Measurements from ENCODE around the gene TAF13. TPM values are rescaled to one million over a fixed set of nuclear protein-coding genes. Genes with fewer than 3 reads are reported as not detected.

TAF13 gene
- total and polyA plus RNA-seq, 2 of the 4 experiments (the other 2 are of a cell fraction) = 13.1 to 42.5 TPM

DNA sequence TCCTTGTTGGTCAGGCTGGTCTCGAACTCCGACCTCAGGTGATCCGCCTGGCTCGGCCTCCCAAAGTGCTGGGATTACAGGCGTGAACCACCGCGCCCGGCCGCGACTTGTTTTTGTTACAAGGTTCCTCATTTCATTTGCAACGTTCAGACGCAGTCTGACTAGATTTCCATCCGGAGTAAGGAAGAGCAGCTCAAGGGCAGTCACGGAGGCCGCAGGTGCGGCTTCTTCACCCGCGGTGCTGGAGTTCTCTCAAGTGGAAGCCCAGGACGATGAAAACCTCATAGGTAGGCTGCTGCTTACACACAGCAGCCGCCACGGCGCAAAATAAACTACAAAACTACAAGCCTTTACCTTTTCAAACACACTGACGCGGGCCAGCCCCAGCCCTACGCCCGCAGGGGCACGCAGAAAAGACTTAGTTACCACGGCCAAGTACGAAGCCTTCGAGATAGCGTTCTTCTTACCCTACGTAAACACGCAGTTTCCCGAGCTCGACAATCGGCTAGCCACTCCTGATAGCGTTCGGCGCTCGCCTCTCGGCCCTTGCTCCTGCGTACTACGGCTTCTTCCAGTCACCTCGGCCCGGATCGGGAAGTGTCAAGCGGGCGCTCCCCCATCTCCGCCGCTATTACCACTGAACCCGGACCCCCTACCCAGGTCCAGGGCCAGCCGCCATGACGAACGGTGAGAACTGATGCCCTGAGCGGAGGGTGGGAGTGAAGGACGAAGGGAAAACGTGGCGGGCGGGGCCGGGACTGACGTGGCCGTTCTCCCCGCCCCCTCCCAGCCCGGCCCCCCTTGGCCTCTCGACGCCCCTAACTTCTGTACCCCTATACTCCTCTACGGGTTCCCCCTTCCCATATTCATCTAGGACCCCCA, 14.6 kb upstream of the TAF13 start, which contains the start of gene TMEM167B:
TSS of gene TMEM167B (plus strand) at position 569 of the 882 bp plus-strand sequence. CDS start at position 678, 109 bp downstream.
- H3K27me3 ChIP-seq (ENCODE audit: control insufficient read depth, insufficient read depth, low read length) = no peaks in the 10 kb centered on the region
- H3K36me3 ChIP-seq (ENCODE audit: control insufficient read depth, insufficient read depth, low read length) = peaks cover 3% of the 10 kb centered on the region; the same call in 1 of the 2 replicates
- H2BK5ac ChIP-seq (ENCODE audit: low read depth, low read length, poor library complexity, severe bottlenecking) = peak within 1 kb of the TSS; percentile 96
- H3K4me1 ChIP-seq (ENCODE audit: control insufficient read depth, insufficient read depth, low read length) = peaks cover 8% of the 10 kb centered on the region; the same call in 1 of the 2 replicates
- H4K91ac ChIP-seq (ENCODE audit: insufficient read depth, low read depth, low read length) = peak within 1 kb of the TSS; percentile 93
- peak within 1 kb of the TSS; percentile 90 for H2AK5ac ChIP-seq (ENCODE audit: low read depth, low read length)
- POLR2A ChIA-PET (ENCODE audit: unreplicated experiment) = interaction anchor here (1.2 kb wide), 1 partner anchor 14 kb away, joined by 3 read pairs; the partner anchor contains the start of gene TAF13
- TF ChIP-seq MXI1 (IDR thresholded peaks at IDR 0.05; ENCODE audit: borderline replicate concordance, low read depth, low read length) (0 out of 2 replicates have a peak, but pooled peaks have one; percentile 13), POLR2A (IDR thresholded peaks at IDR 0.05; ENCODE audit: low read depth, low read length) (peak; percentile 89), MAZ (IDR thresholded peaks at IDR 0.05; ENCODE audit: borderline replicate concordance, low read depth, low read length) (peak; percentile 45; the same call in 1 of the 2 replicates), CHD1 (IDR thresholded peaks at IDR 0.05; ENCODE audit: low read depth, low read length) (no peak), BHLHE40 (IDR thresholded peaks at IDR 0.05; ENCODE audit: low read depth, low read length) (peak; percentile 45; the same call in 1 of the 2 replicates)
- TF ChIP-seq, protein P1, sequence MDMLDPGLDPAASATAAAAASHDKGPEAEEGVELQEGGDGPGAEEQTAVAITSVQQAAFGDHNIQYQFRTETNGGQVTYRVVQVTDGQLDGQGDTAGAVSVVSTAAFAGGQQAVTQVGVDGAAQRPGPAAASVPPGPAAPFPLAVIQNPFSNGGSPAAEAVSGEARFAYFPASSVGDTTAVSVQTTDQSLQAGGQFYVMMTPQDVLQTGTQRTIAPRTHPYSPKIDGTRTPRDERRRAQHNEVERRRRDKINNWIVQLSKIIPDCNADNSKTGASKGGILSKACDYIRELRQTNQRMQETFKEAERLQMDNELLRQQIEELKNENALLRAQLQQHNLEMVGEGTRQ (IDR thresholded peaks at IDR 0.05; ENCODE audit: low read depth, low read length) = peak; percentile 15; the same call in 1 of the 2 replicates
- BruUV-seq (replicated peaks) = TSS peak; percentile 52
- peak; percentile 97 for DNase-seq
- peak within 1 kb of the TSS; percentile 75 for H3K23ac ChIP-seq (ENCODE audit: low read depth, low read length)
- CTCF ChIA-PET = interaction anchor here (1.7 kb wide), 2 partner anchors 10 to 22 kb away, joined by 4 to 6 read pairs; a partner anchor contains a TSS
- H2AK9ac ChIP-seq (replicated peaks; ENCODE audit: low read depth, low read length, poor library complexity) = peak within 1 kb of the TSS; percentile 90
- peak within 1 kb of the TSS; percentile 94 for H3K56ac ChIP-seq (ENCODE audit: extremely low read depth, insufficient read depth, low read length)
- H3K14ac ChIP-seq (replicated peaks; ENCODE audit: low read depth, low read length) = peak within 1 kb of the TSS; percentile 94
- H3K9me3 ChIP-seq (ENCODE audit: control insufficient read depth, insufficient read depth, low read length) = no peaks in the 10 kb centered on the region
- peak within 1 kb of the TSS; percentile 94 for H3K9ac ChIP-seq (ENCODE audit: low read depth, low read length)
- H3K27ac ChIP-seq (ENCODE audit: insufficient read depth, low read length) = peak within 1 kb of the TSS; percentile 98
- 1% methylated on average over 21 of the region's 67 CpGs; no CpG with 5 or more reads in 1 of the 2 experiments for WGBS, 2 experiments (ENCODE audit: extremely low coverage in 2 of 2, insufficient read length in 1 of 2)
- H3K9me1 ChIP-seq (ENCODE audit: insufficient read depth, low read length) = no peaks in the 10 kb centered on the region
- no peaks in the 10 kb centered on the region for H4K20me1 ChIP-seq (ENCODE audit: insufficient read depth, low read length)
- intact Hi-C loops (cut with micrococcal nuclease) (no loop called here), dilution Hi-C loops (cut with HindIII; ENCODE audit: low sequenced_read_pairs, unreplicated experiment) (no loop called here), in situ Hi-C loops (cut with MboI; ENCODE audit: low sequenced_read_pairs) (no loop called here)
- peak within 1 kb of the TSS; percentile 73; the same call in 2 of the 3 replicates for H2BK15ac ChIP-seq (ENCODE audit: low read depth, low read length)
- peak within 1 kb of the TSS; percentile 97 for H2AFZ ChIP-seq (replicated peaks; ENCODE audit: low read length, poor library complexity)
- H3K4me3 ChIP-seq (ENCODE audit: insufficient read depth, low read depth, low read length) = peak within 1 kb of the TSS; percentile 87
- H3K4ac ChIP-seq (ENCODE audit: low read depth, low read length) = peak within 1 kb of the TSS; percentile 96
- peak within 1 kb of the TSS; percentile 87 for H2BK120ac ChIP-seq (ENCODE audit: low read depth, low read length)
- peak within 1 kb of the TSS; percentile 95 for H4K5ac ChIP-seq (ENCODE audit: low read depth, low read length)
- peak within 1 kb of the TSS; percentile 47 to 90 for H4K8ac ChIP-seq (ENCODE audit: low read depth in 2 of 2, low read length in 2 of 2)
- H2BK20ac ChIP-seq (ENCODE audit: low read depth, low read length) = 0 out of 2 replicates have a peak within 1 kb of the TSS, but pooled peaks have one; percentile 15
- H3K79me1 ChIP-seq (ENCODE audit: low read depth in 1 of 2, low read length in 2 of 2) = peaks cover 19 to 43% of the 10 kb centered on the region in 2 experiments
- H3K4me2 ChIP-seq (ENCODE audit: low read depth, low read length) = peak within 1 kb of the TSS; percentile 95
- peak within 1 kb of the TSS; percentile 95 for H3K18ac ChIP-seq (ENCODE audit: low read depth, low read length)
- ATAC-seq (ENCODE audit: low read depth) = peak; percentile 92

Data from IMR-90 (cell line).